AG09319 (cell line): ENCODE measurements around the gene FBP2.

Experiments used
- DNase-seq: peaks from one replicate; pipeline ENCODE4 v3.0.0-alpha.2; 2010; ENCODE audit warnings: low read depth; ENCODE audit errors: extremely low read depth
- CTCF ChIP-seq: IDR thresholded peaks from 2 replicates; pipeline ENCODE4 v1.5.1; 2011; ENCODE audit warnings: low read depth, mild to moderate bottlenecking, inconsistent platforms, low read length, moderate library complexity

Gene FBP2

GRCh38 chr9:94632737-94633136 is 39.1 kb upstream of the FBP2 start:
- DNase-seq = peak; percentile 14
- TF ChIP-seq CTCF = no peak

- no peak for TF ChIP-seq CTCF
- no peak for DNase-seq
Measured at GRCh38 chr9:94631599-94631998, 38.0 kb upstream of the FBP2 start.

- TF ChIP-seq CTCF = no peak
- DNase-seq = no peak
Measured at GRCh38 chr9:94630833-94631232, 37.2 kb upstream of the FBP2 start.

- DNase-seq = no peak
- TF ChIP-seq CTCF = no peak
Measured at GRCh38 chr9:94630281-94630680, 36.7 kb upstream of the FBP2 start.

- no peak for TF ChIP-seq CTCF
- DNase-seq = no peak
Measured at GRCh38 chr9:94627287-94627686, 33.7 kb upstream of the FBP2 start.

- DNase-seq = no peak
- no peak for TF ChIP-seq CTCF
Measured at GRCh38 chr9:94625835-94626234, 32.2 kb upstream of the FBP2 start.

- DNase-seq = no peak
- TF ChIP-seq CTCF = no peak
Measured at GRCh38 chr9:94624629-94625028, 31.0 kb upstream of the FBP2 start.
